ENCODE results near the gene GPRIN1. TPM values are rescaled to one million over a fixed set of nuclear protein-coding genes. Genes with fewer than 3 reads are reported as not detected.

GPRIN1 gene
- total RNA-seq, 1 donor from 2014 or later = 0.67 TPM

GRCh38 chr5:176624142-176624541, 14.2 kb upstream of the GPRIN1 start:
- Histone ChIP-seq H3K4me1 (peaks cover 8% of the 10 kb centered on the region), H2AFZ (replicated peaks) (no peak overlapping the region), H3K4me3 (no peak overlapping the region), H3K79me2 (ENCODE audit: low read depth) (no peaks in the 10 kb centered on the region), H3K9ac (no peak overlapping the region), H3K9me3 (ENCODE audit: low read depth) (no peaks in the 10 kb centered on the region), H3K4me2 (no peak overlapping the region), H4K20me1 (ENCODE audit: low read depth) (peaks cover 18% of the 10 kb centered on the region), H3K36me3 (no peaks in the 10 kb centered on the region), H3F3A (ENCODE audit: low read depth) (peaks cover 22% of the 10 kb centered on the region), H3K27ac (no peak overlapping the region), H3K27me3 (peaks cover 77% of the 10 kb centered on the region)
- no peak for TF ChIP-seq CTCF (IDR thresholded peaks at IDR 0.05)
- no peak for TF ChIP-seq EZH2 (IDR thresholded peaks at IDR 0.05)
- TF ChIP-seq EZH2phosphoT487 (IDR thresholded peaks at IDR 0.05) = no peak
- Mint-ChIP-seq H3K27me3 (ENCODE audit: insufficient read depth, low read depth) (peaks cover 65% of the 10 kb centered on the region), H3K4me1 (peaks cover 24% of the 10 kb centered on the region), H3K9me3 (peaks cover 3% of the 10 kb centered on the region), H3K27ac (no peak overlapping the region), H3K36me3 (no peaks in the 10 kb centered on the region), H3K4me3 (no peak overlapping the region)
- no peak for DNase-seq (ENCODE audit: low spot score)

- H3K27me3 ChIP-seq = peaks cover 77% of the 10 kb centered on the region
- no peak overlapping the region for H3K27ac ChIP-seq
- H3K36me3 ChIP-seq = no peaks in the 10 kb centered on the region
- H3K36me3 Mint-ChIP-seq = no peaks in the 10 kb centered on the region
- peaks cover 9% of the 10 kb centered on the region for H4K20me1 ChIP-seq (ENCODE audit: low read depth)
- H3F3A ChIP-seq (ENCODE audit: low read depth) = peaks cover 14% of the 10 kb centered on the region
- H3K27me3 Mint-ChIP-seq (ENCODE audit: insufficient read depth, low read depth) = peaks cover 56% of the 10 kb centered on the region
- H3K4me3 Mint-ChIP-seq = no peak overlapping the region
- TF ChIP-seq CTCF (IDR thresholded peaks at IDR 0.05) = no peak
- no peak for TF ChIP-seq EZH2phosphoT487 (IDR thresholded peaks at IDR 0.05)
- no peak for TF ChIP-seq EZH2 (IDR thresholded peaks at IDR 0.05)
- H2AFZ ChIP-seq (replicated peaks) = no peak overlapping the region
- H3K79me2 ChIP-seq (ENCODE audit: low read depth) = no peaks in the 10 kb centered on the region
- H3K4me2 ChIP-seq = no peak overlapping the region
- no peak for DNase-seq (ENCODE audit: low spot score)
- H3K4me1 ChIP-seq = peaks cover 8% of the 10 kb centered on the region
- peaks cover 21% of the 10 kb centered on the region for H3K4me1 Mint-ChIP-seq
- no peak overlapping the region for H3K9ac ChIP-seq
- no peaks in the 10 kb centered on the region for H3K9me3 ChIP-seq (ENCODE audit: low read depth)
- H3K27ac Mint-ChIP-seq = no peak overlapping the region
- H3K4me3 ChIP-seq = no peak overlapping the region
- peaks cover 3% of the 10 kb centered on the region for H3K9me3 Mint-ChIP-seq
Measured at GRCh38 chr5:176621661-176622079, 11.7 kb upstream of the GPRIN1 start.

GRCh38 chr5:176620333-176620981, 10.5 kb upstream of the GPRIN1 start:
- no peaks in the 10 kb centered on the region for H3K36me3 ChIP-seq
- H3F3A ChIP-seq (ENCODE audit: low read depth) = peaks cover 14% of the 10 kb centered on the region
- H3K9me3 ChIP-seq (ENCODE audit: low read depth) = no peaks in the 10 kb centered on the region
- peak overlapping the region; percentile 20 for H3K4me3 ChIP-seq
- Mint-ChIP-seq H3K27ac (no peak overlapping the region), H3K9me3 (peaks cover 1% of the 10 kb centered on the region), H3K4me3 (peak overlapping the region; percentile 77), H3K27me3 (ENCODE audit: insufficient read depth, low read depth) (peaks cover 56% of the 10 kb centered on the region), H3K4me1 (peaks cover 17% of the 10 kb centered on the region), H3K36me3 (no peaks in the 10 kb centered on the region)
- peaks cover 9% of the 10 kb centered on the region for H4K20me1 ChIP-seq (ENCODE audit: low read depth)
- no peak overlapping the region for H3K27ac ChIP-seq
- peak overlapping the region; percentile 39 for H2AFZ ChIP-seq (replicated peaks)
- H3K4me2 ChIP-seq = peak overlapping the region; percentile 71
- no peak overlapping the region for H3K9ac ChIP-seq
- DNase-seq (ENCODE audit: low spot score) = no peak
- no peaks in the 10 kb centered on the region for H3K79me2 ChIP-seq (ENCODE audit: low read depth)
- peaks cover 8% of the 10 kb centered on the region for H3K4me1 ChIP-seq
- H3K27me3 ChIP-seq = peaks cover 77% of the 10 kb centered on the region
- TF ChIP-seq CTCF (IDR thresholded peaks at IDR 0.05) = no peak
- TF ChIP-seq EZH2phosphoT487 (IDR thresholded peaks at IDR 0.05) = peak; percentile 24
- peak; percentile 93 for TF ChIP-seq EZH2 (IDR thresholded peaks at IDR 0.05)
